H1 (cell line): Measurements from ENCODE around the gene DIAPH2. TPM values are rescaled to one million over a fixed set of nuclear protein-coding genes. Genes with fewer than 3 reads are reported as not detected.

ENCODE experiments used
- CEBPB ChIP-seq: IDR thresholded peaks from 2 replicates; pipeline ENCODE4 v1.6.1; 2012; ENCODE audit warnings: low read depth, low read length
- JUN ChIP-seq: IDR thresholded peaks from 2 replicates; pipeline ENCODE4 v1.6.1; 2011; ENCODE audit warnings: low read depth, mild to moderate bottlenecking, improper control_type of control experiment, low read length
- NANOG ChIP-seq: IDR thresholded peaks from 2 replicates; pipeline ENCODE4 v1.6.1; 2011; ENCODE audit warnings: low read length, low read depth, mild to moderate bottlenecking, inconsistent platforms; ENCODE audit not compliant: insufficient read depth, poor library complexity, severe bottlenecking
- POLR2A ChIP-seq, 2 experiments: IDR thresholded peaks; 1 replicate in 1 of 2; 2 replicates in 1 of 2; pipeline ENCODE4 v1.6.1; 2011; ENCODE audit warnings: low read depth in 2 of 2, low read length in 2 of 2, mild to moderate bottlenecking in 2 of 2; ENCODE audit errors: control extremely low read depth in 1 of 2
- RAD21 ChIP-seq, 2 experiments: IDR thresholded peaks in 1 of 2; conservative IDR thresholded peaks in 1 of 2; 2 replicates each; pipeline ENCODE4 v1.6.1; 2011; ENCODE audit warnings: low read depth in 2 of 2, low read length in 2 of 2, improper control_type of control experiment in 1 of 2, inconsistent platforms in 1 of 2, mild to moderate bottlenecking in 1 of 2, moderate library complexity in 1 of 2
- polyA plus RNA-seq, 7 experiments: library from polyadenylated mRNA; depleted of rRNA in 3 of 7; stranded (reverse) in 5 of 7; unstranded in 2 of 7; fragments of >200 nt in 5 of 7; fragments of 200-250 nt in 2 of 7; gene quantifications; 1 replicate in 5 of 7; 2 replicates in 1 of 7; 4 replicates in 1 of 7; pipeline versions ENCODE4 v1.2.1 to v1.2.3, GENCODE V29; 2011 to 2013; ENCODE audit warnings: missing spikeins in 2 of 7, mixed read lengths in 2 of 7
- total RNA-seq: library from RNA; stranded (reverse); fragmentation: NEBNext Ultra II Directional; extraction: Animal tissue kit (Norgen Biotek cat#: 25700); gene quantifications from 2 replicates; pipeline ENCODE4 v1.2.1, GENCODE V29; 2021

Gene DIAPH2
- total and polyA plus RNA-seq, 2 of the 8 experiments (the other 6 are each of a cell fraction or from before 2014, with no cell fraction given): 4.4 to 24.3 TPM

DNA sequence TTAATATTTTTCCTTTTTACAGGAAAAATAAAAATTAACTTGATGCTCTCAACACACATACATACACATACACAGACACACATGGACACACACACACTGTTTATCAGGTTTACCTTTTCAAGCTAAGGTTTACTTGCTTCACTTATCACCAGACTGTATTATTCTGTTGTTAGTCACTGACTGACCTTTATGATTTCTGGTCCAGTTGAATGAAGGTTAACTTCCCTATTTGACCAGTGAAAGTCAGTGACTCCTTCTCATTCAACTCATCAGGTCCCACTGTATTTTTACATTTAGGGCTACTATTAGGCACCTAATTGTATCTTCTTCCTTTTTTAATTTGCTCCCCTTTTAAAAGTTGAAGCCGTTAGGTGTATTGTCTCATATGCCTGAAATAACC, 16.0 kb downstream of the DIAPH2 start (continued):
- no peak for TF ChIP-seq NANOG
- no peak for TF ChIP-seq POLR2A (IDR thresholded peaks at IDR 0.05; ENCODE audit: control extremely low read depth in 1 of 2, low read depth in 2 of 2, low read length in 2 of 2)
- TF ChIP-seq CEBPB: no peak
- TF ChIP-seq RAD21 (IDR thresholded peaks at IDR 0.05 in 1 of 2, conservative IDR thresholded peaks at IDR 0.05 in 1 of 2; ENCODE audit: low read depth in 2 of 2, low read length in 2 of 2): no peak
- TF ChIP-seq JUN: no peak
